A549 (cell line): ENCODE measurements around the gene EGFLAM. TPM values are rescaled to one million over a fixed set of nuclear protein-coding genes. Genes with fewer than 3 reads are reported as not detected.

Experiments used
- ATAC-seq, 2 experiments: fragments of 200-7000 bp in 1 of 2; fragments of >200 bp in 1 of 2; cut with Nextera tagmentation in 1 of 2; cut with Tn5 transposase in 1 of 2; 3 replicates each; pipeline versions ENCODE4 v1.8.0 to v1.9.1; 2018 to 2020; ENCODE audit warnings: mild to moderate bottlenecking in 1 of 2, moderate library complexity in 1 of 2
- CTCF ChIA-PET: fragments of 300-600 bp; sonication (Branson Sonifier 250); formaldehyde crosslinking; extraction: SDS; loops from one replicate; lab custom pipeline; 2021; ENCODE audit warnings: antibody characterized with exemption, inconsistent platforms; lab: Yijun Ruan, JAX
- POLR2A ChIA-PET: fragments of 350-600 bp; formaldehyde crosslinking; extraction: SDS; loops from one replicate; lab custom pipeline; 2021; ENCODE audit warnings: antibody characterized with exemption, inconsistent platforms; lab: Yijun Ruan, JAX
- DNase-seq, 2 experiments: peaks; one replicate each; pipeline versions ENCODE4 v3.0.0 to v3.0.0-alpha.2; 2011 to 2016; ENCODE audit warnings: low read depth in 1 of 2, low spot score in 1 of 2
- FAIRE-seq: peaks from 2 replicates; lab custom pipeline; 2011; peaks lifted over from hg19 to GRCh38; lab: Jason Lieb, UNC
- H3K27ac ChIP-seq, 2 experiments: fragments of >200 bp; sonication (Bioruptor Twin); formaldehyde crosslinking; 3 replicates each; pipeline ENCODE4 v1.5.1; 2016 to 2017
- H3K4me1 ChIP-seq: fragments of >200 bp; sonication (Bioruptor Twin); formaldehyde crosslinking; 3 replicates; pipeline ENCODE4 v1.6.1; 2016
- H3K4me2 ChIP-seq: fragments of >200 bp; sonication (Bioruptor Twin); formaldehyde crosslinking; 3 replicates; pipeline ENCODE4 v1.6.1; 2016
- H3K4me3 ChIP-seq: fragments of >200 bp; sonication (Bioruptor Twin); formaldehyde crosslinking; 3 replicates; pipeline ENCODE4 v1.5.1; 2016
- H3K9me3 ChIP-seq: fragments of >200 bp; sonication (Bioruptor Twin); formaldehyde crosslinking; 3 replicates; pipeline ENCODE4 v1.6.1; 2016
- CBX8 ChIP-seq: fragments of 200-600 bp; sonication (generic); IDR thresholded peaks from 2 replicates; pipeline ENCODE4 v1.6.1; 2016
- CHD2 ChIP-seq: fragments of 150-350 bp; IDR thresholded peaks from 2 replicates; pipeline ENCODE4 v1.6.1; 2014; ENCODE audit warnings: low read length; ENCODE audit not compliant: partially characterized antibody
- EHF ChIP-seq: fragments of 250-450 bp; sonication (Bioruptor Pico); IDR thresholded peaks from 2 replicates; pipeline ENCODE4 v1.5.0; 2020; ENCODE audit warnings: mild to moderate bottlenecking
- EP300 ChIP-seq, 2 experiments: fragments of >200 bp; sonication (Bioruptor Twin); formaldehyde crosslinking; IDR thresholded peaks; 2 replicates in 1 of 2; 3 replicates in 1 of 2; pipeline ENCODE4 v1.6.1; 2016 to 2017
- FOSL2 ChIP-seq, 2 experiments: fragments of 450-650 bp in 1 of 2; fragments of >200 bp in 1 of 2; sonication (Bioruptor Twin) in 1 of 2; formaldehyde crosslinking; IDR thresholded peaks; 2 replicates each; pipeline versions ENCODE4 v1.5.0 to v1.6.1; 2016 to 2020; ENCODE audit warnings: mild to moderate bottlenecking in 1 of 2, moderate library complexity in 1 of 2
- FOXS1 ChIP-seq: fragments of 250-450 bp; sonication (Bioruptor Pico); IDR thresholded peaks from 2 replicates; pipeline ENCODE4 v1.5.0; 2020; ENCODE audit warnings: mild to moderate bottlenecking, moderate library complexity
- HOXB13 ChIP-seq: fragments of 250-450 bp; sonication (Bioruptor Pico); IDR thresholded peaks from 2 replicates; pipeline ENCODE4 v1.5.0; 2020; ENCODE audit warnings: low read depth, mild to moderate bottlenecking, moderate library complexity
- HOXB5 ChIP-seq: fragments of 250-450 bp; sonication (Bioruptor Pico); IDR thresholded peaks from 2 replicates; pipeline ENCODE4 v1.5.0; 2020; ENCODE audit warnings: mild to moderate bottlenecking, moderate library complexity
- JUN ChIP-seq, 2 experiments: fragments of >200 bp; sonication (Bioruptor Twin); formaldehyde crosslinking; IDR thresholded peaks; 2 replicates in 1 of 2; 3 replicates in 1 of 2; pipeline ENCODE4 v1.6.1; 2016 to 2017
- KDM5A ChIP-seq: fragments of 200-600 bp; sonication (generic); IDR thresholded peaks from 2 replicates; pipeline ENCODE4 v1.6.1; 2016; ENCODE audit warnings: antibody characterized with exemption, mild to moderate bottlenecking
- MAFK ChIP-seq: fragments of 450-650 bp; IDR thresholded peaks from 2 replicates; pipeline ENCODE4 v1.6.1; 2014; ENCODE audit not compliant: partially characterized antibody
- NFE2L2 ChIP-seq: fragments of 150-350 bp; conservative IDR thresholded peaks from 2 replicates; pipeline ENCODE4 v1.6.1; 2014; ENCODE audit warnings: low read length
- PBX3 ChIP-seq: IDR thresholded peaks from 2 replicates; pipeline ENCODE4 v1.6.1; 2012
- RAD21 ChIP-seq, 2 experiments: fragments of >200 bp in 1 of 2; sonication (Bioruptor Twin) in 1 of 2; formaldehyde crosslinking in 1 of 2; IDR thresholded peaks in 1 of 2; conservative IDR thresholded peaks in 1 of 2; 2 replicates in 1 of 2; 3 replicates in 1 of 2; pipeline ENCODE4 v1.6.1; 2012 to 2018; ENCODE audit warnings: inconsistent platforms in 1 of 2
- REST ChIP-seq: fragments of 200-600 bp; sonication (generic); IDR thresholded peaks from 2 replicates; pipeline ENCODE4 v1.6.1; 2016; ENCODE audit warnings: antibody characterized with exemption, mild to moderate bottlenecking, moderate library complexity
- SREBF2 ChIP-seq: fragments of 450-650 bp; IDR thresholded peaks from 2 replicates; pipeline ENCODE4 v1.6.1; 2014; ENCODE audit warnings: mild to moderate bottlenecking, moderate library complexity
- ZC3H11A ChIP-seq: fragments of 450-650 bp; IDR thresholded peaks from 2 replicates; pipeline ENCODE4 v1.6.1; 2014; ENCODE audit warnings: antibody characterized with exemption, mild to moderate bottlenecking
- ZFP36 ChIP-seq: fragments of 450-650 bp; IDR thresholded peaks from 2 replicates; pipeline ENCODE4 v1.6.1; 2014; ENCODE audit warnings: borderline replicate concordance; ENCODE audit not compliant: partially characterized antibody
- ZNF302 ChIP-seq: fragments of 250-450 bp; sonication (Bioruptor Pico); IDR thresholded peaks from 2 replicates; pipeline ENCODE4 v1.9.0; 2021; ENCODE audit warnings: inconsistent platforms, mild to moderate bottlenecking, moderate library complexity
- WGBS: methylation state at CpG from one replicate; pipeline ENCODE4 v1.1.6; 2017; ENCODE audit errors: missing lambda C conversion rate; 5-methylcytosine and 5-hydroxymethylcytosine counted together
- polyA plus RNA-seq, 4 experiments: library from polyadenylated mRNA; depleted of rRNA in 3 of 4; stranded (reverse); fragments of >200 nt; fragmentation: RNase III in 1 of 4; extraction: RNeasy Plus Mini Kit Qiagen cat#74134 plus additional on column Dnase treatment in 1 of 4; gene quantifications; 2 replicates in 3 of 4; 3 replicates in 1 of 4; pipeline ENCODE4 v1.2.3, GENCODE V29; 2011 to 2017
- TF ChIP-seq, protein P1 (sequence below): fragments of 250-450 bp; sonication (Bioruptor Pico); IDR thresholded peaks from 2 replicates; pipeline ENCODE4 v1.5.0; 2020; ENCODE audit warnings: low read depth, mild to moderate bottlenecking, moderate library complexity

The EGFLAM gene
- polyA plus RNA-seq, 2 of the 4 experiments (the other 2 are of a cell fraction): 0.13 TPM; not detected in 1

DNA sequence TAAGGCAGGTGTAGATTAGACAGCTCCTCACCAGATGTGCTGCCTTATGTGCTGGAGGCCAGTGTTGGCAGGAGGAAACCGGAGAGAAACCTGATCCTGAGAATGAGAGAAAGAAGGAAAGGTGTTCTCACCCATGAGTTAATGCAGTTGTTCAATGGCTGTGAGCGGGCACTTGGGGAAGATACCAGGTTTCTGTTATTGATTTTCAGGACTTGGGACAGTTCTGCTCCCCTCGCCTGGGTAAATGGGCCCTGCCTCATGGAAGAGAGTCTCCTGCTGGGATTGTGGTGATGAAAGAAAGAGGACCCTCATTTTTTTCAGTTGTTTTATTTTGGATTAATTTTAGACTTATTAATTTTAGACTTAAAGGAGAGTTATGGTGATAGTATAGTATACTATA lies 59.5 kb downstream of the EGFLAM start:
- DNase-seq: no peak
- 4% methylated on average over 3 of the region's 3 CpGs for WGBS
- CTCF ChIA-PET: interaction anchor here (1.4 kb wide), 1 partner anchor 65 kb away, joined by 4 read pairs; no protein-coding TSS in a partner anchor
- Histone ChIP-seq H3K9me3 (no peaks in the 10 kb centered on the region), H3K4me1 (no peaks in the 10 kb centered on the region), H3K27ac (no peak overlapping the region), H3K4me3 (no peak overlapping the region), H3K4me2 (no peak overlapping the region)
- no peak for FAIRE-seq
- ATAC-seq: no peak
- POLR2A ChIA-PET: no interaction called here
- TF ChIP-seq KDM5A (no peak), REST (peak; percentile 37; the same call in 1 of the 2 replicates)

- no peak overlapping the region for H3K4me2 ChIP-seq
- no peak overlapping the region for H3K27ac ChIP-seq
- WGBS: 20% methylated on average over 3 of the region's 3 CpGs
- H3K4me1 ChIP-seq: no peaks in the 10 kb centered on the region
- ATAC-seq (no peak), DNase-seq (no peak), FAIRE-seq (no peak)
- POLR2A ChIA-PET: no interaction called here
- CTCF ChIA-PET: interaction anchor here (0.9 kb wide), 1 partner anchor 120 kb away, joined by 3 read pairs; no protein-coding TSS in a partner anchor
- no peaks in the 10 kb centered on the region for H3K9me3 ChIP-seq
- TF ChIP-seq ZC3H11A: no peak
- TF ChIP-seq CHD2: no peak
- TF ChIP-seq FOSL2 (IDR thresholded peaks at IDR 0.05): no peak
- no peak for TF ChIP-seq FOSL2 (CRISPR knock-in tag; IDR thresholded peaks at IDR 0.05)
- no peak for TF ChIP-seq EHF (CRISPR knock-in tag)
- TF ChIP-seq SREBF2: no peak
- no peak for TF ChIP-seq JUN (IDR thresholded peaks at IDR 0.05)
- no peak for TF ChIP-seq RAD21 (conservative IDR thresholded peaks at IDR 0.05 in 1 of 2, IDR thresholded peaks at IDR 0.05 in 1 of 2)
- TF ChIP-seq FOXS1 (CRISPR knock-in tag): no peak
- TF ChIP-seq HOXB5 (CRISPR knock-in tag): no peak
- TF ChIP-seq, protein P1, sequence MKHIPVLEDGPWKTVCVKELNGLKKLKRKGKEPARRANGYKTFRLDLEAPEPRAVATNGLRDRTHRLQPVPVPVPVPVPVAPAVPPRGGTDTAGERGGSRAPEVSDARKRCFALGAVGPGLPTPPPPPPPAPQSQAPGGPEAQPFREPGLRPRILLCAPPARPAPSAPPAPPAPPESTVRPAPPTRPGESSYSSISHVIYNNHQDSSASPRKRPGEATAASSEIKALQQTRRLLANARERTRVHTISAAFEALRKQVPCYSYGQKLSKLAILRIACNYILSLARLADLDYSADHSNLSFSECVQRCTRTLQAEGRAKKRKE (CRISPR knock-in tag): no peak
- no peak for TF ChIP-seq HOXB13 (CRISPR knock-in tag)
- no peak for TF ChIP-seq EP300 (IDR thresholded peaks at IDR 0.05)
- no peak for TF ChIP-seq REST
- no peak overlapping the region for H3K4me3 ChIP-seq
These were observed 61.1 kb downstream of the EGFLAM start for GRCh38 chr5:38319491-38319890.

GRCh38 chr5:38321978-38322377 lies 63.6 kb downstream of the EGFLAM start:
- 63% methylated on average over 3 of the region's 7 CpGs for WGBS
- Histone ChIP-seq H3K27ac (no peak overlapping the region), H3K4me2 (no peak overlapping the region), H3K4me1 (no peaks in the 10 kb centered on the region), H3K9me3 (no peaks in the 10 kb centered on the region), H3K4me3 (no peak overlapping the region)
- DNase-seq (no peak), ATAC-seq (no peak), FAIRE-seq (no peak)
- CTCF ChIA-PET: no interaction called here
- POLR2A ChIA-PET: no interaction called here
- TF ChIP-seq NFE2L2 (no peak), ZFP36 (no peak), REST (no peak), PBX3 (no peak), ZNF302 (no peak), HOXB13 (CRISPR knock-in tag) (no peak), MAFK (no peak), HOXB5 (CRISPR knock-in tag) (no peak), CBX8 (no peak)
